SHP77 (cell line): ENCODE measurements around the gene MAPK10.

Experiments
- DNase-seq, 2 experiments: peaks; one replicate each; lab custom pipeline; 2025; lab: John Stamatoyannopoulos, UW

Gene MAPK10

GRCh38 chr4:86359944-86360478 lies at the start of gene MAPK10:
Gene MAPK10 (minus strand): TSS chr4:86360053.
- peak; percentile 98 for DNase-seq

GRCh38 chr4:86403575-86403974 lies 43.7 kb upstream of the MAPK10 start:
- DNase-seq: no peak

GRCh38 chr4:86401826-86402225 lies 42.0 kb upstream of the MAPK10 start:
- no peak for DNase-seq

GRCh38 chr4:86400216-86400615 lies 40.4 kb upstream of the MAPK10 start:
- DNase-seq: no peak

GRCh38 chr4:86398187-86398586 lies 38.3 kb upstream of the MAPK10 start:
- no peak for DNase-seq

GRCh38 chr4:86393749-86394148 lies 33.9 kb upstream of the MAPK10 start:
- DNase-seq: no peak

GRCh38 chr4:86389664-86390063 lies 29.8 kb upstream of the MAPK10 start:
- no peak for DNase-seq

GRCh38 chr4:86388252-86388651 lies 28.4 kb upstream of the MAPK10 start:
- DNase-seq: no peak

GRCh38 chr4:86386817-86387415 lies 27.1 kb upstream of the MAPK10 start:
- no peak for DNase-seq

GRCh38 chr4:86386201-86386600 lies 26.3 kb upstream of the MAPK10 start:
- no peak for DNase-seq

GRCh38 chr4:86381431-86381830 lies 21.6 kb upstream of the MAPK10 start:
- no peak for DNase-seq

- no peak for DNase-seq
Measured at GRCh38 chr4:86380181-86380724, 20.4 kb upstream of the MAPK10 start.

- no peak for DNase-seq
Measured at GRCh38 chr4:86376850-86377249, 17.0 kb upstream of the MAPK10 start.

GRCh38 chr4:86368433-86368832 lies 8.6 kb upstream of the MAPK10 start:
- no peak for DNase-seq

GRCh38 chr4:86367577-86367976 lies 7.7 kb upstream of the MAPK10 start:
- DNase-seq: no peak

GRCh38 chr4:86366920-86367319 lies 7.1 kb upstream of the MAPK10 start:
- no peak for DNase-seq

GRCh38 chr4:86362510-86362909 lies 2.7 kb upstream of the MAPK10 start:
- DNase-seq: no peak

- DNase-seq: peak; percentile 2 to 21
Measured at GRCh38 chr4:86358257-86358656, 1.6 kb downstream of the MAPK10 start.

GRCh38 chr4:86357608-86358007 lies 2.2 kb downstream of the MAPK10 start:
- peak; percentile 28 to 44 for DNase-seq

GRCh38 chr4:86356425-86357210 lies 3.2 kb downstream of the MAPK10 start:
- no peak for DNase-seq

GRCh38 chr4:86354390-86354789 lies 5.5 kb downstream of the MAPK10 start:
- no peak for DNase-seq

- DNase-seq: no peak
Measured at GRCh38 chr4:86346320-86346719, 13.5 kb downstream of the MAPK10 start.

- DNase-seq: no peak
Measured at GRCh38 chr4:86344127-86344526, 15.7 kb downstream of the MAPK10 start.
